Psoas muscle (tissue), 8 donors: ENCODE measurements around the gene GATM. TPM values are rescaled to one million over a fixed set of nuclear protein-coding genes. Genes with fewer than 3 reads are reported as not detected.
"Not testable (repeated sequence)": the region's sequence is repeated elsewhere in the genome, so short reads cannot be mapped to it uniquely, and the experiment has no call there.

ENCODE experiments used
- ATAC-seq, 4 donors: fragments of 200-7000 bp; cut with Tn5 transposase; one replicate each; pipeline ENCODE4 v1.9.1; 2020; ENCODE audit warnings: moderate library complexity in 3 of 4, mild to moderate bottlenecking in 2 of 4
- DNase-seq, 2 donors: peaks; one replicate each; pipeline ENCODE4 v3.0.0-alpha.2; 2020
- H3K27ac ChIP-seq: fragments of 200-600 bp; one replicate; pipeline ENCODE4 v1.8.0; 2022
- H3K27me3 ChIP-seq, 3 donors: fragments of 200-600 bp in 1 of 3; one replicate each; pipeline versions ENCODE4 v1.6.1 to v1.8.0; 2013 to 2022; ENCODE audit warnings: low read length in 2 of 3, mild to moderate bottlenecking in 2 of 3, moderate library complexity in 1 of 3; ENCODE audit not compliant: insufficient read depth in 3 of 3
- H3K36me3 ChIP-seq, 2 donors: fragments of 200-600 bp in 1 of 2; one replicate each; pipeline versions ENCODE4 v1.6.1 to v1.8.0; 2013 to 2022; ENCODE audit warnings: low read depth in 1 of 2, mild to moderate bottlenecking in 1 of 2, moderate library complexity in 1 of 2; ENCODE audit not compliant: insufficient read depth in 1 of 2
- H3K4me1 ChIP-seq: fragments of 200-600 bp; one replicate; pipeline ENCODE4 v1.8.0; 2022
- H3K4me3 ChIP-seq: fragments of 200-600 bp; one replicate; pipeline ENCODE4 v1.8.0; 2022; ENCODE audit warnings: mild to moderate bottlenecking
- H3K9me3 ChIP-seq: fragments of 200-600 bp; one replicate; pipeline ENCODE4 v1.8.0; 2022
- CTCF ChIP-seq: fragments of 200-600 bp; IDR thresholded peaks from one replicate; pipeline ENCODE4 v1.8.0; 2022; ENCODE audit warnings: antibody characterized with exemption
- WGBS, 3 donors: extraction: QIAGEN DNeasy Blood & Tissue Kit; methylation state at CpG; one replicate each; pipeline versions ENCODE4 v1.1.6 to v1.1.7; 2013; 5-methylcytosine and 5-hydroxymethylcytosine counted together
- intact Hi-C, 2 donors: fragments of 100-400 bp; cut with DNase I; formaldehyde crosslinking; loops; one replicate each; pipeline versions ENCODE4 v1.11.0 to v1.14.2; 2022
- polyA plus RNA-seq, 3 donors: library from polyadenylated mRNA; stranded (reverse); fragments of 200-250 nt; gene quantifications; one replicate each; pipeline ENCODE4 v1.2.3, GENCODE V29; 2013
- total RNA-seq, 4 donors: library from RNA; stranded (reverse); fragmentation: NEBNext Ultra II Directional in 2 of 4; extraction: Animal tissue kit (Norgen Biotek cat#: 25700) in 2 of 4; gene quantifications; one replicate each; pipeline versions ENCODE4 v1.2.1 to v1.2.4, GENCODE V29; 2021 to 2023
- donor health status: healthy with polysubstance abuse.
- donor health status: DM: no; HTN: no; CAD: no; lungs with moderate emphysema.
- donor health status: Bipolar disorder and iron deficiency.
- donor health status: healthy.
- donor health status: DM: yes; HTN: yes; CAD: no.
- donor health status: DM: no; HTN: no; CAD: no.
- donor health status: DM: no; HTN: no; CAD: no.
- donor health status: DM: yes; HTN: yes; CAD: no.

GATM gene
- total and polyA plus RNA-seq, 7 donors = 13.1 to 41.3 (median 21.3) TPM

GRCh38 chr15:45314960-45315359, 63.4 kb downstream of the GATM start:
- no peak overlapping the region for H3K27ac ChIP-seq
- no peaks in the 10 kb centered on the region for H3K27me3 ChIP-seq
- ATAC-seq = no peak
- H3K9me3 ChIP-seq = no peaks in the 10 kb centered on the region
- intact Hi-C loops = no loop called here
- no peak for TF ChIP-seq CTCF
- H3K4me1 ChIP-seq = no peaks in the 10 kb centered on the region
- no peak overlapping the region for H3K4me3 ChIP-seq
- WGBS, 3 donors = 58 to 72% (median 67%) methylated on average over 13 of the region's 13 CpGs
- no peak for DNase-seq
- no peaks in the 10 kb centered on the region for H3K36me3 ChIP-seq

GRCh38 chr15:45314117-45314516, 64.2 kb downstream of the GATM start:
- DNase-seq, ATAC-seq, H3K27ac ChIP-seq, H3K4me1 ChIP-seq, H3K36me3 ChIP-seq, H3K4me3 ChIP-seq, H3K27me3 ChIP-seq, H3K9me3 ChIP-seq, intact Hi-C loops: not testable (repeated sequence)
- 93 to 94% (median 93%) methylated on average over 19 to 31 of the region's 31 CpGs for WGBS, 3 donors

Other genes with a start within 250 kb of the GATM start
- under 1 TPM in 2 of 4 donors, not detected in 2; 0.44 to 0.56 TPM for gene DUOXA1, start 248.7 kb downstream of the GATM start, total RNA-seq
- under 1 TPM in 2 of 3 donors, not detected in 1; 0.04 to 0.05 TPM for gene DUOXA1, start 248.7 kb downstream of the GATM start, polyA plus RNA-seq
- under 1 TPM; 0.46 to 0.94 (median 0.59) TPM for gene DUOX1, start 248.6 kb downstream of the GATM start, total RNA-seq
- under 1 TPM; 0.03 to 0.18 (median 0.17) TPM for gene DUOX1, start 248.6 kb downstream of the GATM start, polyA plus RNA-seq
- 1 to 10 TPM; 1.4 to 4.0 (median 2.1) TPM for gene SHF, start 190.6 kb downstream of the GATM start, total RNA-seq
- 1 to 10 TPM in 2 of 3 donors, under 1 TPM in 1; 0.73 to 2.0 (median 1.7) TPM for gene SHF, start 190.6 kb downstream of the GATM start, polyA plus RNA-seq
- not detected for gene SLC28A2, start 126.3 kb downstream of the GATM start, total RNA-seq
- gene SLC28A2, start 126.3 kb downstream of the GATM start, polyA plus RNA-seq = under 1 TPM in 1 of 3 donors, not detected in 2; 0.01 TPM
- 1 to 10 TPM; 1.9 to 2.2 (median 2.1) TPM for gene SLC30A4, start 144.2 kb upstream of the GATM start, total RNA-seq
- 1 to 10 TPM in 1 of 3 donors, under 1 TPM in 2; 0.59 to 1.6 (median 0.95) TPM for gene SLC30A4, start 144.2 kb upstream of the GATM start, polyA plus RNA-seq
- gene BLOC1S6, start 208.8 kb upstream of the GATM start, total RNA-seq = 10 to 100 TPM; 23.7 to 55.2 (median 30.3) TPM
- gene BLOC1S6, start 208.8 kb upstream of the GATM start, polyA plus RNA-seq = 10 to 100 TPM; 14.3 to 45.9 (median 31.7) TPM